NCI-H2029 treated with DMSO at 0.1 percent for 48 hours (cell line): ENCODE results near the gene TMEM94.
A peak's percentile ranks its signal among the peaks of the same experiment; 100 is the strongest.
"Not testable (repeated sequence)": the region's sequence is repeated elsewhere in the genome, so short reads cannot be mapped to it uniquely, and the experiment has no call there.

Source experiments
- DNase-seq: peaks from one replicate; lab custom pipeline; 2025; lab: John Stamatoyannopoulos, UW

The TMEM94 gene

DNA sequence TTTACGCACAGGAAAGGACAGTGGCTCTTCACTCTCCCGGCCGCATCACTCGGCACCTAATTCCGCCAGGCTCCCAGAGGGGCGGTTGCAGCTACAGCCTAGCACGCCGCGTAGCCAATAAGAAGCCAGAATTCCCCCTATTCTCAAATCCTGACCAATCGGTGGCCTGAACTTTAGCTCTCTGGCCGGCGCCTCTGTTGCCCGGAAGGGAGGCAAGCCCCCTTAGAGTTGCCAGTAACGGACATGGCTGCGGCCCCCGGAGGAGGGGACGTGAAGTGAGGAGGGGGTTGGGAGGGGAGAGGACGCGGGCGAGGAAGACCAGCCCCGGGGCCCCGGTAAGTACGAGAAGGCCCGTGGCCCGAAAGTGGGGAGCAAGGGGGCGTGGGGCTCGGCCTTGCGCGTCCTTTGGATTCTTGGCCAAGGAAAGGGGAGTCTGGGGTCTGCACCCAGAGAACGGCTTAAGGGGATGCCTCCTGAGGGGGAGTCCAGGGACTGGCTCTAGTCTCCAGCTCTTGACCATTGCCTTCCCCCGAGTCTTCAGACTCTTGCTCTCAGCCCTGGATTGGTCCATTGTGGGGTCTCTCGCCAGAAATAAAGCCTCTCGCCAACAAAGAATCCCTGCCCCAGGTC lies at the start of gene TMEM94:
Gene TMEM94, plus strand, starts transcription at position 219 of the 630 bp plus-strand sequence. CDS start 15,271 bp downstream, outside the sequence.
- DNase-seq: peak; percentile 87

- no peak for DNase-seq
These were observed 48.6 kb upstream of the TMEM94 start for GRCh38 chr17:75407655-75408352.

DNA sequence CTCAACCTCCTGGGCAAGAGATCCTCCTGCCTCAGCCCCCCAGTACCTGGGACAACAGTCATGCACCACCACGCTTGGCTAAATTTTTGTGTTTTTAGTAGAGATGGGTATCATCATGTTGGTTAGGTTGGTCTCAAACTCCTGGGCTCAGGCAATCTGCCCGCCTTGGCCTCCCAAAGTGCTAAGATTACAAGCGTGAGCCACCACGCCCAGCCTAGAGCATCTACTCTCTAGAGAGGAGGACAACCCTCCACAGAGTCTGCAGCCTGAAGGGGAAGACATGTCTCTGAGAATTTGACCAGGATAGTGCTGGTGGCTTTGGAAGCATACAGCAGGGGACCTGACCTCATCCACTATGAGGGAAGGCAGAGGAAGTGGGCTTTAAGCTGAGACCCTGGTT lies 46.3 kb upstream of the TMEM94 start:
- no peak for DNase-seq

DNA sequence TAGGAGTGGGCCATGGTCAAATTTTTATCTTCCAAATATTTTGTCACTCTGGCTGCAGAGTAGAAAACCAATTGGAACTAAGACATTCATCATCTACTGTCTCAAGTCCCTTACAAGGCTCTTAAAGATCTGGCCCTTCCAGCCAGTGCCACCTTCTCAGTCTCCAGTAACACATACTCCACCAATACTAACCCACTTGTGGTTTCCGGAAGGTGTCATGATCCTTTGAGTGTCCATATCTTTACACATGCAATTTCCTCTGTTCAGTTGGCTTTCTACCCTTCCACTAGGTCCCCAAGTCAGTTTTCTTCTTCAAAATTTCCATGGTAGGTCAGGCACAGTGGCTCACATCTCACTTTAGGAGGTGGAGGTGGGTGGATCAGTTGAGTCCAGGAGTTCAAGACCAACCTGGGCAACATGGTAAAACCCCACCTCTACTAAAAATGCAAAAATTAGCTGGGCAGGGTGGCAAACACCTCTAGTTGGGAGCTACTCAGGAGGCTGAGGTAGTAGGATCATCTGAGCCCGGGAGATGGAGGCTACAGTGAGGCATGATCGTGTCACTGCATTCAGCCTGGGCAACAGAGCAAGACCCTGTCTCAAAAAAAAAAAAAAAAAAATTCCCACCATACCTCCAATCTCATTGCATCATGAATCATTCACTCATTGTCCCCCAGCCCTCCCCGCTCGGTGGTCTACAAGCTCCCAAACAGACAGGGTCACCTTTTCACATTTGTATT lies 44.9 kb upstream of the TMEM94 start:
- no peak for DNase-seq

- peak; percentile 53 for DNase-seq
These were observed 43.7 kb upstream of the TMEM94 start for GRCh38 chr17:75412455-75413317.

GRCh38 chr17:75414488-75414887 lies 41.9 kb upstream of the TMEM94 start:
- DNase-seq: no peak

GRCh38 chr17:75416006-75416405 lies 40.4 kb upstream of the TMEM94 start:
- no peak for DNase-seq

DNA sequence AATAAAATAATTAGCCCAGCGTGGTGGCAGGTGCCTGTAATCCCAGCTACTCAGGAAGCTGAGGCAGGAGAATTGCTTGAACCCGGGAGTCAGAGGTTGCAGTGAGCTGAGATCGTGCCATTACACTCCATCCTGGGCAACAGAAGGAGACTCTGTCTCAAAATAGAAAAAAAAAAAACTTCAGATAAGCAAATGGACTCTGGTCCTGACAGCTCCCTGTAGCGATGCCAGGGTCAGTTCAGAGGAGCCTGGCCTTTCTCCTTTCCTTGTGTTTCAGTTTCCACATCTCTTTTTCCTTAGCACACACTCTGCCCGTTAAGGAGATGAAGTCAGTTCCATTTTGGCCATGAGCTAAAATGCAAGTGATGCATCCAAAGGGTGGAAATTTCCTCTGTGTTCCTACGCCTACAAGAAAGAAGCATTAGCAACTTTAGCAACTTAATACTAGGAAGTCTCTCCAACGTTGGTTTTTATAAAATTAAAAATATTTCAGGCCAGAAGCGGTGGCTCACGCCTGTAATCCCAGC lies 39.3 kb upstream of the TMEM94 start:
- no peak for DNase-seq

GRCh38 chr17:75418531-75418930 lies 37.9 kb upstream of the TMEM94 start:
- DNase-seq: no peak

- no peak for DNase-seq
These were observed 27.6 kb upstream of the TMEM94 start for GRCh38 chr17:75428543-75429469.

DNA sequence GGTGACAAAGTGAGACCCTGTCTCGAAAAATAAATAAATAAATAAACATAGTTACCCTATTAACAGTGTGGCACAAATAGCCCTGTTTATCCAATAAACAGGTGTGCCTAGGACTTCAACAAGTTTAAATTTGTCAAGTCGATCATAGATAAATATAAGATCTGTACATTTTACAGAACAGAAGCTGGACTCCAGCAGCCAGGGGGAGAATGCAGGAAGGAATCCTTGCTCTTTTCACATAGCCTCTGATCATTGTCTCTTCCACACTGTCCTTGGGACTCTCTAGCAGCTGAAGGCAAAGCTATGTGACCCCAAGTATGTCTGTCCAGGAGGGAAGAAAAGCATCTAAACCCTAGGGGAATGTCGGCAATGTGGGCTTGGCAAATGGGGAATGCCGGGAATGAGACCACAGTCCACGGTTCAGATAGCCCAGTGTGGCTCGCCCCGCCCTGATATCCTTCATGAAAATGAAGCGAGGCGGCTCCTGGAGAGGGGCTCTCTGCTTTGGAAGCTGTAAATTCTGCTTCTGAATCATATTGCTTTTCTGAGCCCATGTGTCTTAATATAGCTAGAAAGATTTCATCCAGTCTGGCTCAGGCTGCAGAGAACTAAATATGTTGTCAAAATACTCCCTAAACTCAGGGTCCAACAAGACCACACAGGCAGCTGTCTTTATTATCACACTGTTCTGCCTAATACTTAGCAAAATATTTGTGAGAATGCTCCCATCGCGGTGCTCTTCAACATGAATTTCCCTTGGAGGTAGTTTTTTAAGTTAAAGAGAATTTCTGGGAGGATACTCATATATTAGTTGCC lies 26.1 kb upstream of the TMEM94 start:
- no peak for DNase-seq

GRCh38 chr17:75433218-75433783 lies 23.1 kb upstream of the TMEM94 start:
- no peak for DNase-seq

- DNase-seq: not testable (repeated sequence)
These were observed 22.0 kb upstream of the TMEM94 start for GRCh38 chr17:75434433-75434832.

DNA sequence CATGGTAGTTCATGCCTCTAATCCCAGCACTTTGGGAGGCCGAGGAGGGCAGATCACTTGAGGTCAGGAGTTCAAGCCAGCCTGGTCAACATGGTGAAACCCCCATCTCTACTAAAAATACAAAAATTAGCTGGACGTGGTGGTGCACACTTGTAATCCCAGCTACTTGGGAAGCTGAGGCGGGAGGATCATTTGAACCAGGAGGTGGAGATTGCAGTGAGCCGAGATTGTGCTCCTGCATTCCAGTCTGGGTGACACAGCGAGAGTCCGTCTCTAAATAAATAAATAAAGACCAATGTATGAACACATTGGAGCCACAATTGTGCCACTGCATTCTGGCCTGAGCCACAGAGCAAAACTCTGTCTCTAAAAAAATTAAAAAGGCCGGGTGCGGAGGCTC lies 19.0 kb upstream of the TMEM94 start:
- not testable (repeated sequence) for DNase-seq

DNA sequence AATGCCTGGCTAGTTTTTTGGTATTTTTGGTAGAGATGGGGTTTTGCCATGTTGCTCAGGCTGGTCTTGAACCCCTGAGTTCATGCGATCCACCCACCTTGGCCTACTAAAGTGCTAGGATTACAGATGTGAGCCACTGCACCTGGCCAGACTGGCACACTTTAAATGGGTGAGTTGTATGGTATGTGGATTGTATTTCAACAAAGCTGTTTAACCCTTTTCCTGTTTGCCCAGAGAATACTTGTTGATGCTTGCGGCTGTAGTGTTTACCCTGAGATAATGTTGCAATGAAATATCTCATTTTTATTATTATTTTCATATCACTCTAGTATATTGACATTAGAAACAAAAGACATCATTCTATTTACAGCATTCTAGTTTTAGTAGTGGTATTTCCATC lies 17.1 kb upstream of the TMEM94 start:
- peak; percentile 94 for DNase-seq

DNA sequence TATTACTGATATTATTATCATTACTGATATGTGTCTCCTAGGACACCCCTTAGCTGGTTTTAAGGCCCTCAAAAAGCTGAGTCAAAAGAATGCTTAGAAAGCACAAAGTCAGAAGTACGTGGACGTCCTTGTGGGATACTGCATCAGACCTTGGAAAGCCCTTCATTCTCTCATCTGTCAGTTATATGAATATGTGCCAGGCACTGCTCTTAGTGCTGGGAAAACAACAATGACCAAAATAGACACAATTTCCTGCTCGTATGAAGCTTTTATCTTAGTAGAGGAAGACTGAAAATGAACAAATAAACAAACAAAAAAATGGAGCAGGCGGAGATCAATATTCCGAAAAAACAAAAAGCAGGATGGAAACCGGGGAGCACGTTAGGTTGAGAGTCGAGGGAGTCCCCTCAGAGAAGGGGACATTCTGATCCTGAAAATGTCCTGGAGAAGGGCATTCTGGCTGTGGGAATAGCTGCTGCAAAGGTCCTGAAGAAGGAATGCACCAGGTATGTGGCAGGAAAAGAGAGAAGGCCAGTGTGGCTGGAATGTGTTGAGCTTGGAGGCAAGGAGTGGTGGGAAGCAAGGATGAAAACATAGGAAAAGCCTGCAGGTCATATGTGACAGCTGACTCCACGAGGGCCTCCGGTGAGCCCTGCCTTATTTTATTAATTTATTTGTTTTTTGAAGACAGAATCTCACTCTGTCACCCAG lies 15.5 kb upstream of the TMEM94 start:
- no peak for DNase-seq

GRCh38 chr17:75442168-75443103 lies 14.0 kb upstream of the TMEM94 start:
- no peak for DNase-seq

- no peak for DNase-seq
These were observed 11.1 kb upstream of the TMEM94 start for GRCh38 chr17:75445296-75445695.
